ENCODE data around the gene TTBK2.
"Not testable (repeated sequence)": the region's sequence is repeated elsewhere in the genome, so short reads cannot be mapped to it uniquely, and the experiment has no call there.

Gene TTBK2

DNA sequence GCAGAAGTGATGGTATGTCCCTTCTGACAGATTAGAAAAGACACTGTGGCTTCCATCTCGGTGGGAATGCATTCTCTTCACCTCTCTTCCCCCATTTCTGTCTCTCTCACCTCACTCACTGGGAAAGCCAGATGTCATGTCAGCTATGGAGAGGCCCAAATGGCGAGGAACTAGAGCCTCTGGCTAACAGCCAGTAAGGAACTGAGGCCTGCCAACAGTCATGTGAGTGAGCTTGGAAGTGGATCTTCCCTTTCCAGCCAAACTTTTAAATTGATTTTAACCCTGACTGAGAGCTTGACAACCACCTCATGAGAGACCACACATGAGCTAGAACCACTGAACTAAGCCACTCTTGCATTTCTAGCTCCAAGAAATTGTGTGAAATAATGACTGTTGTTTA is 148.4 kb downstream of the TTBK2 start:
- FAIRE-seq (no peak), DNase-seq (ENCODE audit: insufficient read length, low spot score) (no peak)

DNA sequence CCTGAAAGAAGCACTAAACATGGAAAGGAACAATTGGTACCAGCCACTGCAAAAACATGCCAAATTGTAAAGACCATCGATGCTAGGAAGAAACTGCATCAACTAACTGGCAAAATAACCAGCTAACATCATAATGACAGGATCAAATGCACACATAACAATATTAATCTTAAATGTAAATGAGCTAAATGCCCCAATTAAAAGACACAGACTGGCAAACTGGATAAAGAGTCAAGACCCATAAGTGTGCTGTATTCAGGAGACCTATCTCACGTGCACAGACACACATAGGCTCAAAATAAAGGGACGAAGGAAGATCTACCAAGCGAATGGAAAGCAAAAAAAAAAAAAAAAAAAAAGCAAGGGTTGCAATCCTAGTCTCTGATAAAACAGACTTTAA is 154.5 kb downstream of the TTBK2 start:
- FAIRE-seq: not testable (repeated sequence)

DNA sequence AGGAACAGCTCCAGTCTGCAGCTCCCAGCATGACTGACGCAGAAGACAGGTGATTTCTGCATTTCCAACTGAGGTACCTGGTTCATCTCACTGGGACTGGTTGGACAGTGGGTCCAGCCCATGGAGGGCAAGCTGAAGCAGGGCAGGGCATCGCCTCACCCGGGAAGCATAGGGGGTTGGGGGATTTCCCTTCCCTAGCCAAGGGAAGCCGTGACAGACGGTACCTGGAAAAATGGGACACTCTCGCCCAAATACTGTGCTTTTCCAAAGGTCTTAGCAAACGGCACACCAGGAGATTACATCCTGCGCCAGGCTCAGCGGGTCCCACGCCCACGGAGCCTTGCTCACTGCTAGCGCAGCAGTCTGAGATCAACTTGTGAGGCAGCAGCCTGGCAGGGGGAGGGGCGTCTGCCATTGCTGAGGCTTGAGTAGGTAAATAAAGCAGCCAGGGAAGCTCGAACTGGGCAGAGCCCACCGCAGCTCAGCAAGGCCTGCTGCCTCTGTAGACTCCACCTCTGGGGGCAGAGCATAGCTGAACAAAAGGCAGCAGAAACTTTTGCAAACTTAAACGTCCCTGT is 156.3 kb downstream of the TTBK2 start:
- not testable (repeated sequence) for FAIRE-seq; DNase-seq (ENCODE audit: insufficient read length, low spot score)

More for the DNA sequence above, 154.5 kb downstream of the TTBK2 start:
- not testable (repeated sequence) for DNase-seq (ENCODE audit: insufficient read length, low spot score)

- DNase-seq (ENCODE audit: insufficient read length, low spot score); FAIRE-seq: not testable (repeated sequence)
These were observed 158.8 kb downstream of the TTBK2 start for GRCh38 chr15:42761813-42762212.

- FAIRE-seq (no peak), DNase-seq (ENCODE audit: insufficient read length, low spot score) (no peak)
These were observed 159.8 kb downstream of the TTBK2 start for GRCh38 chr15:42760759-42761158.

DNA sequence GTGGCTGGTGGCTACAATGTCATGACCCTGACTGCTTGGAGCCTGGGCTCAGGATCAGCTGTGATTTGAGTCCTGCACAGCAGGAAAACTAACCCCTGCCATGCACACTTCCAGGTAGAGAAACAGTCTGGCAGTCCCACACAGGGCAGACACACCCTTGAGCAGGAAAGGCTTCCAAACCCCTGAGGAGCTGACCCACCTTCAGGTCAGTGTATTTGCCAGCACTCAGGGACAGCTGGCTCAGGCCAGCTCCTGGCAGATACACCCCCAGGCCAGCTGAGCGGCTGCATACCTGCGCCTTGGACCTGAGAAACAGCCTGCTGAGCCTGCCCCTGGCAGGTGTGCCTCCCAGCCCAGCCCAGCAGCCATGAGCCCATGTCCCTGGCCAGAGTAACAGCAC is 161.5 kb downstream of the TTBK2 start:
- DNase-seq (ENCODE audit: insufficient read length, low spot score) (no peak), FAIRE-seq (no peak)

GRCh38 chr15:42750306-42750705 is 170.3 kb downstream of the TTBK2 start:
- DNase-seq (ENCODE audit: insufficient read length, low spot score) (no peak), FAIRE-seq (no peak)

DNA sequence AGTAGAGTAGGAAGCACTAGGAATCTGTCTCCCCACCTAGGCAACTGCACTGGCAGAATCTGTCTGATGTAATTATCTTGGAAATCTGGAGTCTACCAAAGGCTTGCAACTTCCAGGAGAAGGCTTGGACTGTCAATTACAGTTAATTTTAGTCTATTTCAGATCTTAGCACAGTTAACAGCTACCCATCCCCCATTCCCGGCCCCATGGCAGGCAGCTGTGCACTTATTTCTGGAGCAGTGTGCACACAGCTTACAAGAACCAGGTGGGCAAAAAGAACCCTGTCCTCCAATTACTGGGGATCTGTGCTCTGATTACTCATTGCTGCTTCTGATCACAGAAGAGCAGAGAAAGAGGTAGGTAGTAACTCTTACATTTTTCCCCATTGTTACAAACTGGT is 171.3 kb downstream of the TTBK2 start:
- no peak for DNase-seq (ENCODE audit: insufficient read length, low spot score)
- no peak for FAIRE-seq

GRCh38 chr15:42744195-42744594 is 176.4 kb downstream of the TTBK2 start:
- DNase-seq (ENCODE audit: insufficient read length, low spot score): no peak
- FAIRE-seq: no peak

DNA sequence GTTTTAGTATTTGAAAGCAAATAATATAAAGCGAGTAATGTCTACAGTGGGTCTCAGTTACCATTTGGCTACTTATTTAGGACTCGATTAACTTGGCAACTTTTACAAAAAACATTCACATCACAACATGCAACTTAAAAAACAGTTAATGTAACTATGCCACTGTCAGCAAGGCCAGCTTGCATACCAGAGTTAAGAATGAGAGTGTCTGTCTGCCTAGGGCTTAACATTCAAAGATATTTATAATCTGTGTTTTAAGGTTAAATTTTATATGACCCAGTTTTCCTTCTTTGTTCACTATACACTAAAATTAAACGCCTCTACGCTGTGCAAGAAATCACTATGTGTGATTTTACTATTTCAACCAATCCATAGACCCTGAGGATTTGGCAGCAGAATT is 178.4 kb downstream of the TTBK2 start:
- DNase-seq (ENCODE audit: insufficient read length, low spot score): no peak
- no peak for FAIRE-seq

DNA sequence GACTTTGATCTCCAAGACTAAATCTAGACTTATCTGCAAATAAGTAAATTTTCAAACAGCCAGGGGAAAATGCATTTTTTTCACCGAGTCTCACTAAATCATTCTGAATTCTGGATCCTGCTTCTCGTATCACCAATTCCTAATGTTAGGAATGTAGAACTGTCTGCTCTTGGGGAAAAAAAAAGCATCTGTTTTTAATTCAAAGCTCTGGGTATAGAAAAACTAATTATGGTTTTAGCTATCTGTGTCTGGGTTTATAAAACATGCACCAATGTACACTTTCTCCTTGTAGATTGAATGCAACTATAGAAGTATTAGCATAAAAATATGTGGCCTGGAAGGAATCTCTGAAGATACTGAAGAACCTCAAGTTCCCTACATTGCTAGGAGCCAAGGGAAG is 178.9 kb downstream of the TTBK2 start:
- no peak for FAIRE-seq
- no peak for DNase-seq (ENCODE audit: insufficient read length, low spot score)

DNA sequence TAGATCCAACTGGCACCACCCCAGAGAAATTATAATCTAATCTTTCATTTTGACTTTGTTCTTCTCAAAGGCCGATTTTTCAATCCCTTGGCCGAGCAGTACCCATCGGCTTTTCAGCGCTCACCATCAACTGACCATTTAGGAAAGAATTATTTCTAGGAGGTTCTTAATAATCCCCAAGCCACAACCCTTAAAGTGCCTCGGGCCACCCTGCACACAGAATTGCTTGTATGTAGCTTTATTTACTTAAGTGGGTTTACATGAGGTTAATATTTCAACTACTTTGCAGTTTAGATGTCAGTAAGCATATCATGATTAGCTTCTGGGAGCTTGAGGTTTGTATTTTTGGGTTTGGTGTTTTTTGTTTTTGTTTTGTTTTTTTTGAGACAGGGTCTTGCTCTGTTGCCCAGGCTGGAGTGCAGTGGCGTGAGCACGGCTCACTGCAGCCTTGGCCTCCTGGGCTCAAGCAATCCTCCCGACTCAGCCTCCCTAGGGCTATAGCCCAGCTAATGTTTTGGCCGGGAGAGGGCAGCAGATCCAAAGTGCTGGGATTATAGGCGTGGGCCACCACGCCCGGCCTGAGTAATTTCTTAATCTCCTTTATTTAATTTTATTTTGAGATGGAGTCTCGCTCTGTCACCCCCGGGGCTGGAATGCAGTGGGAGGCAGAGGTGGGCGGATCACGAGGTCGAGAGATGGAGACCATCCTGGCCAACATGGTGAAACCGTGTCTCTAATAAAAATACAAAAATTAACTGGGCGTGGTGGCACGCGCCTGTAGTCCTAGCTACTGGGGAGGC is 182.8 kb downstream of the TTBK2 start:
- DNase-seq (ENCODE audit: insufficient read length, low spot score) (no peak), FAIRE-seq (no peak)

DNA sequence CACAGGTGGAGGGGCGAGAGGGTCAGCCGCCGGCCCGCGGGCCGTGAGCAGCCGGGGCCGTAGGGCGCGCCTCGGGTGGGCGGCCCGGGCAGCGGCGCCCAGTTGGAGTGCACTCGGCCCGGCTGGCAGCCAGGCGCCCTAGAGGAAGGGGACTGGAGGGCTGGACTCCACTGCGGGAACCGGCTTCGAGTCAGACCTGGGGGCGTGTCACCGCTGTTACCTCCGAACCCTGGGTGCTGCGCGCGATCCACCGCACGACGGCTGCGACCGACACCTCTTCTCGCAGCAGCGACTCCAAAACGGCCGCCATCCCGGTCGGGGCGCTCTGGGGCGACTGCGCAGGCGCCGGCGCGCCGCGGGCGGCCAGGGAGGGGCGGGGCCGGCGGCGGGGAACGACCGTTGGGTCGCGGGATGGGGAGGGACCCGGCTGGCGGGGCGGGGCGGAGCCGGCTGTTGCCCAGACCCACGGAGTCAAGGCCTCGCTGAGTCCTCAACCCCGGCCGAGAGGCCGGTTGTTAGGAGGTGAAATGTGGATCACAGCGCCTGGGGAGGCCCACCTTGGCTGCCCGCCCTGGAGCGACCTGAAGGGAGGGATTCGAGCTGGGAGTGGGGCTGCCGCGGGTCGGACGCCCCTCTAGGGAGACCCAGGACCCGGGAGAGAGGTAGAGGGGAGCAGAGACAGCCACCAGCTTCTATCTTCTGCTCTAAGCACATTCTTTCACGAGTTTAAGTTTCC is 183.6 kb downstream of the TTBK2 start, which contains the start of gene CDAN1:
CDAN1 (minus strand) TSS at position 336 of the 736 bp plus-strand sequence; CDS start at position 310, 26 bp downstream.
- DNase-seq (ENCODE audit: insufficient read length, low spot score) (peak; percentile 98), FAIRE-seq (peak; percentile 71)

DNA sequence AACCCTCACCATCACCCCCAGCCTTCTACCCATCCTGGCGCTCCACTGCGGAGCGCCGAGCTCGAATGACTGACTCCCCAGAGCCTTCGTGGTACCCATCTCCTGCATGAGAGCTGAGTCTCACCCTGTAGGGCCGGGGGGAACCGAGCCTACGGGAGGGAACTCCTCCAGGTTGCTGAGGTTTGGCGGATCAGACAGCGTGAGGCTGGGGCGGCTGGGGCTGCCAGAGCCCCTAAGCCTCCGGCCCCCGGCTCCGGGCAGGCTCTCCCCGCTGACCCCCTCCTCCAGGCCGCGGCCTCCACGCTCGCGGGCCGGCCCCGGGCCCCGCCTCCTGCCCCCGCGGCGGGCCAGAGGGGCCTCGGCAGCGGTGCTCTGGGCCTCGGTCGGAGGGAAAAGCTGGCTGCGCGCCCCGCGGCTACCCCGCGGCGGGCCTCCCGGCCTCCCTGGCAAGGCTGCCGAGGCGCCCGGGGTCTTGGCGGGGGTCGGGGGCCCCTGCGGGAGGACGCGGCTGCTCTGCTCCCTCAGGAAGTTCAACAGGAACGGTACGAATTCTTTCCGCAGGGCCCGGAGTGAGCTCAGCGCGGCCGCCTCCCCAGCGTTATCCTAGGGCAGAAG is 184.3 kb downstream of the TTBK2 start:
- FAIRE-seq (peak; percentile 60), DNase-seq (ENCODE audit: insufficient read length, low spot score) (peak; percentile 40)

DNA sequence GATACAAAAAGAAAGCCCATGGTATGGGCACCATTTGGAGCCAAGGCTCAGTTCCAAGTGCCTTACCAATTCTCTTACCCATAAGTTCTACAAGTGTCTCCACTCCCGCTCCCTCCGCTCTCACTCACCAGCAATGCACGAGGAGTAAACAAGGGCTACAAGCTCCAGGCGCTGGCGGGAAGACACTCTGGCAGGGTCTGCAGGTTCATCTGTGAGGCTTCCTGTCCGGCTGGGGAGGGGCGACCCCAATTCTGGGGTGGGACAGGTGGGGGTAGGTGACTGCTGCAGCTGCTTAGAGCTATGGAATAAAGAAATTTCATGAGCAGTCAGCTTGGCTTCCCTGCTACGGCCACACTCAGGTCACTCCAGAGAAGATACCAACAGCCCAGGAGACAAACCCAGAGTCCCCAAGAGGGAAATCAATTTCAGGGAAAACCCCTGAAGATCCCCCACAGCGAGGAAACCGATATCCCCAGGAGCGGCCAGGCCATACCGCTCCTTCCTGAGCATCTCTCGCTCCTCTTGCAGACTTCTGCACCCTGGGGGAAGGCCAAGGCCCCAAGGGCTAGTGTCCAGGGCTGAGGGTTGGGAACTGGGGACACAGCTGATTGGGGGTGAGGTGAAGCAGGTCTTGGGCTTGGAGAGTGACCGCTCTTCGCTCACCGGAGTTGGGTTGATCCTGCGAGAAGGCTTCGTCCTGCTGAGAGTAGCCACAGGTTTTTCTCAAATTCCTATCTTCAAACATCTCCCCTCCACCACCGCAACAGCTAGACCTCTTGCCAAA is 185.0 kb downstream of the TTBK2 start:
- no peak for FAIRE-seq
- DNase-seq (ENCODE audit: insufficient read length, low spot score): no peak

- FAIRE-seq (no peak), DNase-seq (ENCODE audit: insufficient read length, low spot score) (no peak)
These were observed 186.4 kb downstream of the TTBK2 start for GRCh38 chr15:42734076-42734672.

DNA sequence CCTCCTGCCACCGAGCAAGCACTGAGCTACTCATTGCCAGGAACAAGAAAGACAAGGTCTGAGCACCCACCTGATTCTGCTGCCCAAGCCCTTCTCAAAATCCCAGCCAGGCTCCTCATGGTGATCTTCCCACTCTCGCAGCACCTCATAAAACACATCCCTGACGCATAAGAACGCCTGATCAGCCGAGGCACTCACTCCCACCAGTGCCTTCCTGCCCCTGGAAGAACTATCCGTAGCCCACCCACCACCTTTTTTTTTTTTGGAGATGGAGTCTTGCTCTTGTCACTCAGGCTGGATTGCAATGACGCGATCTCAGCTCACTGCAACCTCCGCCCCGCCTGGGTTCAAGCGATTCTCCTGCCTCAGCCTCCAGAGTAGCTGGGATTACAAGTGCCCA is 187.6 kb downstream of the TTBK2 start:
- FAIRE-seq (no peak), DNase-seq (ENCODE audit: insufficient read length, low spot score) (no peak)

GRCh38 chr15:42732095-42732827 is 188.3 kb downstream of the TTBK2 start:
- no peak for DNase-seq (ENCODE audit: insufficient read length, low spot score)
- FAIRE-seq: no peak

DNA sequence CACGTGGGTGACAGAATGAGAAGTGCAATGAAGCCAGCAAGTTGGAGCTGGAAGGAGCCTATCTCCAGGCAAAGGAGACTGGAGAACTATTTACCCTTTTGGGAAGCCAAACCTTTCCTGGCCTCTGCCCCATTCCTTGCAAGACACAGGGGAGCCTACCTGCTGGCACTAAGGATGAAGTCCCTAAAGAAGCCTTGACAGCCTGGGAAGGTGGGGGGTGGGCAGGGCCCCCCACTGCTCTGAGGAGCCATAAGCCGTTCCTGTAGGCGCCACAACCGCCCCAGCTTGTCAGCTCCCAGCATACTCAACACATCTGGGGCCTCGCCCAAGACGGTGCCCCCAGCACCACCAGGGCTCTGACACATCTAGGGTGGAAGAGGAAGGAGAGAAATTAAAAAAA is 189.1 kb downstream of the TTBK2 start:
- FAIRE-seq: no peak
- DNase-seq (ENCODE audit: insufficient read length, low spot score): no peak
